Keratinocyte (primary cell): Measurements from ENCODE around the gene R3HDM1.

Experiments used
- EZH2 ChIP-seq: IDR thresholded peaks from one replicate; pipeline ENCODE4 v1.6.1; 2012; ENCODE audit warnings: inconsistent platforms, mild to moderate bottlenecking, low read length, moderate library complexity
- TF ChIP-seq, protein P1 (sequence below), 3 experiments: IDR thresholded peaks in 1 of 3; conservative IDR thresholded peaks in 1 of 3; optimal IDR thresholded peaks in 1 of 3; 2 replicates in 2 of 3; 3 replicates in 1 of 3; pipeline versions ENCODE3 to v1.5.1; 2011; ENCODE audit warnings: low read length in 3 of 3, mild to moderate bottlenecking in 3 of 3, moderate library complexity in 2 of 3, control low read depth in 1 of 3, inconsistent platforms in 1 of 3; ENCODE audit not compliant: insufficient read depth in 2 of 3; ENCODE audit errors: extremely low read depth in 1 of 3

DNA sequence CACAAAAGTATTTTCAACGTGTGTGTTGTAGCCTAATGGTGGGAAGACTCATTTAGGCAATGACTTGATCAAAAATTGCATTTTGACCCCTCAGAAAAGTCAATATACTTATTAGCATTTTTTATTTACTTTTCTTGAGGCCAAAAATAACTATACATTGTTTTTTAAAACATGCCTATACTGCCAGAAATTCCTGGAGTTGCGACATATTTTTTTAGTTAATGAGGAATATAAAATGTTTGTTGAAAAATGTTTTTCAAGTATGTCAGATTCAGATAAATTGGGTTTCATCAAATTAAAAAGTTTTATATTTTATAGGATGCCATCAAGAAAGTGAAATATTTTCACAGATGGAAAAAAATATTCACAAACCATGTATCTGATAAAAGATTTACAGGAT lies 39.6 kb downstream of the R3HDM1 start:
- TF ChIP-seq, protein P1, sequence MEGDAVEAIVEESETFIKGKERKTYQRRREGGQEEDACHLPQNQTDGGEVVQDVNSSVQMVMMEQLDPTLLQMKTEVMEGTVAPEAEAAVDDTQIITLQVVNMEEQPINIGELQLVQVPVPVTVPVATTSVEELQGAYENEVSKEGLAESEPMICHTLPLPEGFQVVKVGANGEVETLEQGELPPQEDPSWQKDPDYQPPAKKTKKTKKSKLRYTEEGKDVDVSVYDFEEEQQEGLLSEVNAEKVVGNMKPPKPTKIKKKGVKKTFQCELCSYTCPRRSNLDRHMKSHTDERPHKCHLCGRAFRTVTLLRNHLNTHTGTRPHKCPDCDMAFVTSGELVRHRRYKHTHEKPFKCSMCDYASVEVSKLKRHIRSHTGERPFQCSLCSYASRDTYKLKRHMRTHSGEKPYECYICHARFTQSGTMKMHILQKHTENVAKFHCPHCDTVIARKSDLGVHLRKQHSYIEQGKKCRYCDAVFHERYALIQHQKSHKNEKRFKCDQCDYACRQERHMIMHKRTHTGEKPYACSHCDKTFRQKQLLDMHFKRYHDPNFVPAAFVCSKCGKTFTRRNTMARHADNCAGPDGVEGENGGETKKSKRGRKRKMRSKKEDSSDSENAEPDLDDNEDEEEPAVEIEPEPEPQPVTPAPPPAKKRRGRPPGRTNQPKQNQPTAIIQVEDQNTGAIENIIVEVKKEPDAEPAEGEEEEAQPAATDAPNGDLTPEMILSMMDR (optimal IDR thresholded peaks at IDR 0.05 in 1 of 3, IDR thresholded peaks at IDR 0.05 in 1 of 3, conservative IDR thresholded peaks at IDR 0.05 in 1 of 3; ENCODE audit: extremely low read depth in 1 of 3, insufficient read depth in 2 of 3, low read length in 3 of 3) = no peak
- no peak for TF ChIP-seq EZH2
